Endothelial cell of umbilical vein (primary cell): ENCODE results near the gene ATG10. TPM values are rescaled to one million over a fixed set of nuclear protein-coding genes. Genes with fewer than 3 reads are reported as not detected.
"Not testable (repeated sequence)": the region's sequence is repeated elsewhere in the genome, so short reads cannot be mapped to it uniquely, and the experiment has no call there.

Experiments
- BruUV-seq: library from RNA; stranded (reverse); fragments of 400-500 nt; replicated peaks from 2 replicates; lab custom pipeline; 2021; lab: Mats Ljungman, UMichigan
- CTCF ChIA-PET: fragments of 300-600, 350-600 bp; sonication (Branson Sonifier 250); formaldehyde crosslinking; loops from one replicate; lab custom pipeline; 2021; ENCODE audit warnings: antibody characterized with exemption, inconsistent platforms; lab: Charles Lee
- POLR2A ChIA-PET: fragments of 300-600, 350-600 bp; sonication (Branson Sonifier 250); formaldehyde crosslinking; loops from one replicate; lab custom pipeline; 2021; ENCODE audit warnings: antibody characterized with exemption, inconsistent platforms; lab: Charles Lee
- DNase-seq: peaks from one replicate; pipeline ENCODE4 v3.0.0-alpha.2; 2011; ENCODE audit warnings: low read depth, low spot score
- FAIRE-seq: peaks from 2 replicates; lab custom pipeline; 2011; peaks lifted over from hg19 to GRCh38; lab: Jason Lieb, UNC
- H2AFZ ChIP-seq: 2 replicates; pipeline ENCODE4 v1.6.0; 2012; ENCODE audit warnings: low read depth, low read length, control low read depth, inconsistent platforms
- H3K27ac ChIP-seq: 2 replicates; pipeline ENCODE4 v1.5.1; 2011; ENCODE audit warnings: low read depth, mild to moderate bottlenecking, control low read depth, low read length, moderate library complexity; ENCODE audit not compliant: insufficient read depth
- H3K27me3 ChIP-seq, 2 experiments: 2 replicates each; pipeline versions ENCODE4 v1.6.0 to v1.6.1; 2011; ENCODE audit warnings: low read length in 2 of 2, mixed read lengths in 1 of 2; ENCODE audit not compliant: control insufficient read depth in 2 of 2, insufficient read depth in 2 of 2
- H3K36me3 ChIP-seq, 2 experiments: 2 replicates in 1 of 2; 3 replicates in 1 of 2; pipeline ENCODE4 v1.5.1; 2011; ENCODE audit warnings: low read length in 2 of 2, mild to moderate bottlenecking in 1 of 2, moderate library complexity in 1 of 2; ENCODE audit not compliant: control insufficient read depth in 2 of 2, insufficient read depth in 2 of 2; ENCODE audit errors: extremely low read depth in 1 of 2
- H3K4me1 ChIP-seq: 3 replicates; pipeline ENCODE4 v1.5.1; 2011; ENCODE audit warnings: mild to moderate bottlenecking, low read length; ENCODE audit not compliant: control insufficient read depth, insufficient read depth; ENCODE audit errors: extremely low read depth
- H3K4me2 ChIP-seq: 2 replicates; pipeline ENCODE4 v1.6.1; 2011; ENCODE audit warnings: low read length, control low read depth, mixed read lengths; ENCODE audit not compliant: insufficient read depth
- H3K4me3 ChIP-seq, 3 experiments: fragments of 200-600 bp in 1 of 3; sonication (generic), shearing (Covaris generic) in 1 of 3; replicated peaks in 1 of 3; 2 replicates each; pipeline ENCODE4 v1.5.1; 2011 to 2016; ENCODE audit warnings: control low read depth in 3 of 3, low read length in 3 of 3, mild to moderate bottlenecking in 2 of 3, inconsistent platforms in 1 of 3, low read depth in 1 of 3, moderate library complexity in 1 of 3; ENCODE audit not compliant: insufficient read depth in 1 of 3
- H3K79me2 ChIP-seq: 2 replicates; pipeline ENCODE4 v1.6.0; 2012; ENCODE audit warnings: low read length, inconsistent platforms; ENCODE audit not compliant: control insufficient read depth, insufficient read depth
- H3K9ac ChIP-seq: replicated peaks from 2 replicates; pipeline ENCODE3; 2011; ENCODE audit warnings: low read length, control low read depth; ENCODE audit not compliant: insufficient read depth; ENCODE audit errors: extremely low read depth
- H3K9me1 ChIP-seq: replicated peaks from 3 replicates; pipeline ENCODE4 v1.6.0; 2011; ENCODE audit warnings: mild to moderate bottlenecking, low read length; ENCODE audit not compliant: control insufficient read depth, insufficient read depth; ENCODE audit errors: extremely low read depth
- H3K9me3 ChIP-seq: replicated peaks from 2 replicates; pipeline ENCODE4 v1.5.1; 2012; ENCODE audit warnings: low read length, inconsistent platforms; ENCODE audit not compliant: control insufficient read depth, insufficient read depth
- H4K20me1 ChIP-seq: replicated peaks from 2 replicates; pipeline ENCODE3; 2011; ENCODE audit warnings: mild to moderate bottlenecking, low read length; ENCODE audit not compliant: control insufficient read depth, insufficient read depth; ENCODE audit errors: extremely low read depth
- CTCF ChIP-seq, 2 donors: IDR thresholded peaks; 1 replicate in 1 of 2; 2 replicates in 1 of 2; pipeline ENCODE4 v1.5.1; 2011; ENCODE audit warnings: low read length in 2 of 2, mild to moderate bottlenecking in 2 of 2, moderate library complexity in 2 of 2, control low read depth in 1 of 2, inconsistent platforms in 1 of 2, low read depth in 1 of 2; ENCODE audit not compliant: insufficient read depth in 1 of 2; ENCODE audit errors: extremely low read depth in 1 of 2
- EZH2 ChIP-seq: IDR thresholded peaks from 2 replicates; pipeline ENCODE4 v1.6.1; 2012; ENCODE audit warnings: borderline replicate concordance, low read depth, mild to moderate bottlenecking, moderate library complexity, low read length, inconsistent platforms; ENCODE audit not compliant: severe bottlenecking
- FOS ChIP-seq: IDR thresholded peaks from 2 replicates; pipeline ENCODE4 v1.6.1; 2011; ENCODE audit warnings: mild to moderate bottlenecking, low read length, moderate library complexity, borderline replicate concordance; ENCODE audit not compliant: insufficient read depth
- GATA2 ChIP-seq: IDR thresholded peaks from 2 replicates; pipeline ENCODE4 v1.7.0; 2011; ENCODE audit warnings: low read depth, mild to moderate bottlenecking, moderate library complexity, mixed read lengths, low read length; ENCODE audit not compliant: insufficient read length, insufficient read depth
- JUN ChIP-seq: IDR thresholded peaks from 2 replicates; pipeline ENCODE4 v1.6.1; 2011; ENCODE audit warnings: borderline replicate concordance, low read depth; ENCODE audit not compliant: insufficient read length, insufficient read depth
- MAX ChIP-seq: IDR thresholded peaks from 2 replicates; pipeline ENCODE4 v1.6.1; 2011; ENCODE audit not compliant: insufficient read depth, insufficient read length
- MYC ChIP-seq: IDR thresholded peaks from one replicate; pipeline ENCODE4 v1.6.1; 2011; ENCODE audit warnings: mild to moderate bottlenecking, low read depth, low read length
- POLR2A ChIP-seq: IDR thresholded peaks from 2 replicates; pipeline ENCODE4 v1.6.1; 2012; ENCODE audit warnings: low read depth, mild to moderate bottlenecking, control low read depth, low read length
- POLR2AphosphoS5 ChIP-seq: IDR thresholded peaks from 2 replicates; pipeline ENCODE4 v1.6.1; 2012; ENCODE audit warnings: low read depth, mild to moderate bottlenecking, control low read depth, low read length, moderate library complexity; ENCODE audit not compliant: insufficient read depth
- dilution Hi-C: fragments of 300-500 bp; cut with MboI; formaldehyde crosslinking; loops from one replicate; pipeline ENCODE4 v1.15.0; 2019; ENCODE audit warnings: low sequenced_read_pairs; ENCODE audit not compliant: extremely low pct_ligation_motif_present
- intact Hi-C: fragments of 100-400 bp; cut with micrococcal nuclease; formaldehyde crosslinking; loops from one replicate; pipeline ENCODE4 v1.10.0; 2022
- polyA plus RNA-seq, 4 experiments: library from polyadenylated mRNA; depleted of rRNA in 3 of 4; stranded (reverse) in 3 of 4; unstranded in 1 of 4; fragments of >200 nt; gene quantifications; 2 replicates each; pipeline versions ENCODE4 v1.2.1 to v1.2.3, GENCODE V29; 2011 to 2012; ENCODE audit warnings: missing spikeins in 1 of 4
- total RNA-seq: library from RNA; stranded (reverse); gene quantifications from 2 replicates; pipeline ENCODE4 v1.2.3, GENCODE V29; 2021

Gene ATG10
- total and polyA plus RNA-seq, 2 donors (not counting 3 experiments of a cell fraction or from before 2014, with no cell fraction given) = 1.6 to 3.9 TPM

- no peak overlapping the region for H3K4me2 ChIP-seq
- no peak overlapping the region for H3K9ac ChIP-seq
- H3K4me3 ChIP-seq = no peak overlapping the region
- no peaks in the 10 kb centered on the region for H3K9me3 ChIP-seq
- no peaks in the 10 kb centered on the region for H3K9me1 ChIP-seq
- H2AFZ ChIP-seq = no peak overlapping the region
- DNase-seq (no peak), FAIRE-seq (no peak)
- ChIA-PET POLR2A (no interaction called here), CTCF (no interaction called here)
- no peaks in the 10 kb centered on the region for H3K27me3 ChIP-seq
- no peak overlapping the region for H3K27ac ChIP-seq
- no peaks in the 10 kb centered on the region for H3K79me2 ChIP-seq
- dilution Hi-C loops = no loop called here
- H3K4me1 ChIP-seq = no peaks in the 10 kb centered on the region
- H4K20me1 ChIP-seq = no peaks in the 10 kb centered on the region
- H3K36me3 ChIP-seq = no peaks in the 10 kb centered on the region
- intact Hi-C loops = no loop called here
- TF ChIP-seq GATA2 = no peak
- no peak for TF ChIP-seq FOS
- no peak for TF ChIP-seq EZH2
- no peak for TF ChIP-seq MAX
- TF ChIP-seq JUN = no peak
- TF ChIP-seq MYC = no peak
- TF ChIP-seq POLR2AphosphoS5 = no peak
- TF ChIP-seq POLR2A = no peak
- no peak for TF ChIP-seq CTCF (IDR thresholded peaks at IDR 0.05; ENCODE audit: extremely low read depth in 1 of 2, insufficient read depth in 1 of 2, low read depth in 1 of 2, low read length in 2 of 2)
- BruUV-seq = no TSS peak
These were observed 59.6 kb downstream of the ATG10 start for GRCh38 chr5:82031220-82032119.

GRCh38 chr5:82042894-82043293 lies 71.1 kb downstream of the ATG10 start:
- FAIRE-seq, DNase-seq, H3K4me1 ChIP-seq, H3K36me3 ChIP-seq, dilution Hi-C loops, H3K9me1 ChIP-seq, H3K4me3 ChIP-seq, H3K9ac ChIP-seq, H3K4me2 ChIP-seq, H2AFZ ChIP-seq, H3K27ac ChIP-seq, H3K27me3 ChIP-seq, H3K9me3 ChIP-seq, H4K20me1 ChIP-seq, H3K79me2 ChIP-seq, POLR2A ChIA-PET, CTCF ChIA-PET, intact Hi-C loops, BruUV-seq: not testable (repeated sequence)
